Vagina (tissue), 2 donors: ENCODE results near the gene GHRL.

Experiments used
- POLR2A ChIP-seq, 2 donors: fragments of 450-650 bp; IDR thresholded peaks; one replicate each; pipeline ENCODE4 v1.6.1; 2017; ENCODE audit warnings: antibody characterized with exemption in 2 of 2, mild to moderate bottlenecking in 2 of 2, moderate library complexity in 2 of 2
- POLR2AphosphoS5 ChIP-seq, 2 donors: sonication (generic); formaldehyde crosslinking; IDR thresholded peaks; one replicate each; pipeline ENCODE4 v1.9.0; 2017; ENCODE audit warnings: antibody characterized with exemption in 2 of 2, mild to moderate bottlenecking in 2 of 2, low read depth in 1 of 2; ENCODE audit not compliant: insufficient read depth in 1 of 2
- TF ChIP-seq, protein P1 (sequence below), 3 experiments: fragments of 450-650 bp in 2 of 3; fragments of 200-600 bp in 1 of 3; sonication (generic) in 1 of 3; IDR thresholded peaks; one replicate each; pipeline ENCODE4 v1.5.1; 2017 to 2019; ENCODE audit warnings: antibody characterized with exemption in 3 of 3, mild to moderate bottlenecking in 2 of 3, moderate library complexity in 2 of 3

GRCh38 chr3:10319251-10319650 is 26.5 kb upstream of the GHRL start:
- TF ChIP-seq, protein P1, sequence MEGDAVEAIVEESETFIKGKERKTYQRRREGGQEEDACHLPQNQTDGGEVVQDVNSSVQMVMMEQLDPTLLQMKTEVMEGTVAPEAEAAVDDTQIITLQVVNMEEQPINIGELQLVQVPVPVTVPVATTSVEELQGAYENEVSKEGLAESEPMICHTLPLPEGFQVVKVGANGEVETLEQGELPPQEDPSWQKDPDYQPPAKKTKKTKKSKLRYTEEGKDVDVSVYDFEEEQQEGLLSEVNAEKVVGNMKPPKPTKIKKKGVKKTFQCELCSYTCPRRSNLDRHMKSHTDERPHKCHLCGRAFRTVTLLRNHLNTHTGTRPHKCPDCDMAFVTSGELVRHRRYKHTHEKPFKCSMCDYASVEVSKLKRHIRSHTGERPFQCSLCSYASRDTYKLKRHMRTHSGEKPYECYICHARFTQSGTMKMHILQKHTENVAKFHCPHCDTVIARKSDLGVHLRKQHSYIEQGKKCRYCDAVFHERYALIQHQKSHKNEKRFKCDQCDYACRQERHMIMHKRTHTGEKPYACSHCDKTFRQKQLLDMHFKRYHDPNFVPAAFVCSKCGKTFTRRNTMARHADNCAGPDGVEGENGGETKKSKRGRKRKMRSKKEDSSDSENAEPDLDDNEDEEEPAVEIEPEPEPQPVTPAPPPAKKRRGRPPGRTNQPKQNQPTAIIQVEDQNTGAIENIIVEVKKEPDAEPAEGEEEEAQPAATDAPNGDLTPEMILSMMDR (IDR thresholded peaks at IDR 0.05) = no peak
- TF ChIP-seq POLR2AphosphoS5 (IDR thresholded peaks at IDR 0.05; ENCODE audit: insufficient read depth in 1 of 2, low read depth in 1 of 2) = no peak
- TF ChIP-seq POLR2A (IDR thresholded peaks at IDR 0.05) = no peak
